CD4-positive, alpha-beta T cell treated with Interleukin-17A for 1 hour (primary cell): Measurements from ENCODE around the gene PRM2.
A peak's percentile ranks its signal among the peaks of the same experiment; 100 is the strongest.

ENCODE experiments used
- DNase-seq: peaks from one replicate; pipeline ENCODE4 v3.0.0-alpha.2; 2020

The PRM2 gene

GRCh38 chr16:11289202-11289601, 12.9 kb upstream of the PRM2 start:
- DNase-seq, result no peak

- no peak for DNase-seq
Measured at GRCh38 chr16:11285842-11286241, 9.6 kb upstream of the PRM2 start.

GRCh38 chr16:11283820-11284248, 7.6 kb upstream of the PRM2 start:
- DNase-seq, result no peak

- no peak for DNase-seq
Measured at GRCh38 chr16:11280616-11281522, 4.6 kb upstream of the PRM2 start, which contains the start of gene PRM1. PRM1 (minus strand) TSS chr16:11281330; CDS start chr16:11281238, 92 bp downstream.

GRCh38 chr16:11278681-11279628, 2.7 kb upstream of the PRM2 start:
- DNase-seq, result no peak

- DNase-seq, result no peak
Measured at GRCh38 chr16:11277607-11278337, 1.5 kb upstream of the PRM2 start.

- no peak for DNase-seq
Measured at GRCh38 chr16:11276896-11277593, 765 bp upstream of the PRM2 start.

GRCh38 chr16:11274964-11275363, 1.3 kb downstream of the PRM2 start:
- no peak for DNase-seq

- no peak for DNase-seq
Measured at GRCh38 chr16:11273721-11274324, 2.5 kb downstream of the PRM2 start.

- DNase-seq, result no peak
Measured at GRCh38 chr16:11272921-11273720, 3.2 kb downstream of the PRM2 start, which contains the start of gene PRM3. PRM3 (minus strand) TSS chr16:11273629; CDS start chr16:11273595, 34 bp downstream.

- no peak for DNase-seq
Measured at GRCh38 chr16:11272484-11272883, 3.8 kb downstream of the PRM2 start.

GRCh38 chr16:11271610-11272009, 4.7 kb downstream of the PRM2 start:
- no peak for DNase-seq

GRCh38 chr16:11270602-11271162, 5.6 kb downstream of the PRM2 start:
- no peak for DNase-seq

GRCh38 chr16:11268921-11269375, 7.3 kb downstream of the PRM2 start, which contains the start of gene TNP2:
TNP2 (minus strand) TSS chr16:11269325; CDS start chr16:11269262, 63 bp downstream.
- DNase-seq, result no peak

GRCh38 chr16:11265124-11265523, 11.2 kb downstream of the PRM2 start:
- DNase-seq, result no peak

- DNase-seq, result no peak
Measured at GRCh38 chr16:11264155-11264832, 12.0 kb downstream of the PRM2 start.

GRCh38 chr16:11263737-11264136, 12.5 kb downstream of the PRM2 start:
- peak; percentile 49 for DNase-seq

- no peak for DNase-seq
Measured at GRCh38 chr16:11262915-11263314, 13.4 kb downstream of the PRM2 start.

GRCh38 chr16:11260596-11260966, 15.7 kb downstream of the PRM2 start:
- no peak for DNase-seq
